Stomach (tissue), 9 donors: ENCODE results near the gene TEKT2. TPM values are rescaled to one million over a fixed set of nuclear protein-coding genes. Genes with fewer than 3 reads are reported as not detected.
A peak's percentile ranks its signal among the peaks of the same experiment; 100 is the strongest.

Experiments used
- DNase-seq, 2 donors: peaks; one replicate each; pipeline versions ENCODE4 v3.0.0 to v3.0.0-alpha.2; 2013 to 2019
- H3K27ac ChIP-seq, 5 donors: fragments of 200-600 bp in 4 of 5; sonication (generic) in 4 of 5; one replicate each; pipeline ENCODE4 v1.5.1; 2013 to 2019; ENCODE audit warnings: mild to moderate bottlenecking in 1 of 5, moderate library complexity in 1 of 5
- H3K27me3 ChIP-seq, 3 donors: fragments of 200-600 bp; sonication (generic); one replicate each; pipeline ENCODE4 v1.5.1; 2017 to 2019; ENCODE audit warnings: mixed run types in 1 of 3
- H3K36me3 ChIP-seq, 4 donors: fragments of 200-600 bp; sonication (generic); 1 replicate in 3 of 4; 2 replicates in 1 of 4; pipeline ENCODE4 v1.5.1; 2016 to 2019
- H3K4me1 ChIP-seq, 4 donors: fragments of 200-600 bp; sonication (generic); one replicate each; pipeline ENCODE4 v1.5.1; 2016 to 2019
- H3K4me3 ChIP-seq, 4 donors: fragments of 200-600 bp; sonication (generic) in 3 of 4; one replicate each; pipeline ENCODE4 v1.5.1; 2016 to 2019; ENCODE audit warnings: mild to moderate bottlenecking in 1 of 4
- H3K9me3 ChIP-seq, 4 donors: fragments of 200-600 bp; sonication (generic); one replicate each; pipeline ENCODE4 v1.5.1; 2016 to 2019
- CTCF ChIP-seq, 7 experiments: fragments of 450-650 bp in 4 of 7; fragments of 200-600 bp in 3 of 7; sonication (generic) in 3 of 7; IDR thresholded peaks; one replicate each; pipeline ENCODE4 v1.5.1; 2016 to 2019; ENCODE audit warnings: antibody characterized with exemption in 7 of 7, control low read depth in 2 of 7, mild to moderate bottlenecking in 1 of 7
- EP300 ChIP-seq: sonication (generic); formaldehyde crosslinking; IDR thresholded peaks from one replicate; pipeline ENCODE4 v1.6.1; 2017; ENCODE audit warnings: antibody characterized with exemption
- POLR2A ChIP-seq, 4 donors: fragments of 450-650 bp; IDR thresholded peaks; one replicate each; pipeline ENCODE4 v1.6.1; 2016; ENCODE audit warnings: antibody characterized with exemption in 4 of 4, control low read depth in 2 of 4, mild to moderate bottlenecking in 1 of 4, moderate library complexity in 1 of 4
- POLR2AphosphoS5 ChIP-seq, 3 donors: sonication (generic); formaldehyde crosslinking; IDR thresholded peaks; one replicate each; pipeline ENCODE4 v1.6.1; 2016; ENCODE audit warnings: antibody characterized with exemption in 3 of 3
- WGBS, 5 donors: extraction: QIAGEN DNeasy Blood & Tissue Kit in 3 of 5; methylation state at CpG; one replicate each; pipeline versions ENCODE4 v1.1.5 to v1.1.7; 2013 to 2018; 5-methylcytosine and 5-hydroxymethylcytosine counted together
- intact Hi-C: fragments of 100-400 bp; cut with DNase I; formaldehyde crosslinking; loops from one replicate; pipeline ENCODE4 v1.15.1; 2023; ENCODE audit warnings: low total_unique reads
- polyA plus RNA-seq, 3 donors: library from polyadenylated mRNA; stranded (reverse); fragments of 200-250 nt; gene quantifications; one replicate each; pipeline ENCODE4 v1.2.3, GENCODE V29; 2013
- total RNA-seq, 5 donors: library from RNA; depleted of rRNA; stranded (reverse); fragments of >200 nt; gene quantifications; one replicate each; pipeline versions ENCODE4 v1.1.0 to v1.2.3, GENCODE V29; 2014 to 2016
- donor health status: healthy with polysubstance abuse.
- donor health status: Bipolar disorder and iron deficiency.
- donor health status: healthy.

Gene TEKT2
- total and polyA plus RNA-seq, 8 donors: 0.25 to 0.76 (median 0.60) TPM; not detected in 5

- Histone ChIP-seq H3K4me1 (peaks cover 12 to 37% (median 24%) of the 10 kb centered on the region in 4 donors), H3K9me3 (no peaks in the 10 kb centered on the region), H3K4me3 (no peak overlapping the region), H3K27me3 (peaks cover 0 to 24% (median 17%) of the 10 kb centered on the region in 3 donors), H3K36me3 (no peaks in the 10 kb centered on the region), H3K27ac (no peak overlapping the region)
- TF ChIP-seq POLR2AphosphoS5 (IDR thresholded peaks at IDR 0.05) (no peak), POLR2A (IDR thresholded peaks at IDR 0.05) (no peak), CTCF (IDR thresholded peaks at IDR 0.05) (no peak), EP300 (no peak)
- intact Hi-C loops: no loop called here
- no peak for DNase-seq
- 84 to 100% (median 88%) methylated on average over 3 of the region's 3 CpGs for WGBS, 5 donors
Observed at GRCh38 chr1:36128905-36129206, 45.0 kb downstream of the TEKT2 start.

- Histone ChIP-seq H3K27me3 (no peaks in the 10 kb centered on the region), H3K4me1 (peaks cover 9 to 43% (median 34%) of the 10 kb centered on the region in 4 donors), H3K27ac (no peak overlapping the region), H3K36me3 (peaks cover 3 to 13% (median 12%) of the 10 kb centered on the region in 4 donors), H3K9me3 (no peaks in the 10 kb centered on the region), H3K4me3 (no peak overlapping the region)
- TF ChIP-seq POLR2A (IDR thresholded peaks at IDR 0.05): no peak
- TF ChIP-seq EP300: no peak
- TF ChIP-seq CTCF (IDR thresholded peaks at IDR 0.05): no peak
- TF ChIP-seq POLR2AphosphoS5 (IDR thresholded peaks at IDR 0.05): no peak
- WGBS, 5 donors: 74 to 86% (median 77%) methylated on average over 3 of the region's 3 CpGs
- intact Hi-C loops: no loop called here
- no peak for DNase-seq
Observed at GRCh38 chr1:36132029-36132428, 48.1 kb downstream of the TEKT2 start.

- TF ChIP-seq POLR2A (IDR thresholded peaks at IDR 0.05): no peak
- TF ChIP-seq POLR2AphosphoS5 (IDR thresholded peaks at IDR 0.05): peak in 1 of 3 donors; percentile 69
- intact Hi-C loops: no loop called here
- no peaks in the 10 kb centered on the region for H3K27me3 ChIP-seq
- peaks cover 9 to 51% (median 34%) of the 10 kb centered on the region in 4 donors for H3K4me1 ChIP-seq
- no peaks in the 10 kb centered on the region for H3K9me3 ChIP-seq
- 22 to 52% (median 38%) methylated on average over 3 of the region's 3 CpGs for WGBS, 5 donors
- DNase-seq: peak; percentile 76 to 81
- peak overlapping the region in 2 of 5 donors; percentile 63 to 80 for H3K27ac ChIP-seq
- peaks cover 17 to 28% (median 27%) of the 10 kb centered on the region in 4 donors for H3K36me3 ChIP-seq
- no peak overlapping the region for H3K4me3 ChIP-seq
Observed at GRCh38 chr1:36133484-36133883, 49.6 kb downstream of the TEKT2 start.

- Histone ChIP-seq H3K9me3 (no peaks in the 10 kb centered on the region), H3K4me1 (peaks cover 9 to 51% (median 34%) of the 10 kb centered on the region in 4 donors), H3K27ac (peak overlapping the region in 2 of 5 donors; percentile 63 to 80), H3K4me3 (no peak overlapping the region), H3K27me3 (no peaks in the 10 kb centered on the region), H3K36me3 (peaks cover 20 to 33% (median 32%) of the 10 kb centered on the region in 4 donors)
- WGBS, 5 donors: 68 to 76% (median 69%) methylated on average over 6 of the region's 6 CpGs
- no peak for DNase-seq
- intact Hi-C loops: no loop called here
- no peak for TF ChIP-seq CTCF (IDR thresholded peaks at IDR 0.05)
- no peak for TF ChIP-seq POLR2AphosphoS5 (IDR thresholded peaks at IDR 0.05)
- no peak for TF ChIP-seq EP300
Observed at GRCh38 chr1:36134031-36134430, 50.1 kb downstream of the TEKT2 start.

GRCh38 chr1:36134505-36135329 is 50.8 kb downstream of the TEKT2 start:
- H3K27me3 ChIP-seq: no peaks in the 10 kb centered on the region
- no peak for TF ChIP-seq EP300
- peak in 5 of 7 experiments; percentile 48 to 73 (median 69) for TF ChIP-seq CTCF (IDR thresholded peaks at IDR 0.05)
- peaks cover 9 to 51% (median 34%) of the 10 kb centered on the region in 4 donors for H3K4me1 ChIP-seq
- 53 to 61% (median 55%) methylated on average over 6 to 7 of the region's 7 CpGs for WGBS, 5 donors
- peak; percentile 55 to 81 for DNase-seq
- intact Hi-C loops: loop anchor here (5.0 kb wide), 1 partner anchor 37 kb away; no protein-coding TSS in a partner anchor
- peaks cover 24 to 40% (median 39%) of the 10 kb centered on the region in 4 donors for H3K36me3 ChIP-seq
- H3K27ac ChIP-seq: peak overlapping the region in 4 of 5 donors; percentile 12 to 80 (median 64)
- no peaks in the 10 kb centered on the region for H3K9me3 ChIP-seq
- H3K4me3 ChIP-seq: no peak overlapping the region
